Dedifferentiated amniotic fluid mesenchymal stem cell (primary cell): ENCODE results near the gene RUNX1.
"Not testable (repeated sequence)": the region's sequence is repeated elsewhere in the genome, so short reads cannot be mapped to it uniquely, and the experiment has no call there.

Experiments
- DNase-seq: peaks from one replicate; pipeline ENCODE4 v3.0.0-alpha.2; 2016; ENCODE audit errors: extremely low spot score

The RUNX1 gene

GRCh38 chr21:34969423-34970166 is 79.5 kb downstream of the RUNX1 start:
- DNase-seq = no peak

GRCh38 chr21:34968414-34969333 is 80.4 kb downstream of the RUNX1 start:
- DNase-seq = no peak

- DNase-seq = no peak
Measured at GRCh38 chr21:34967509-34968289, 81.4 kb downstream of the RUNX1 start.

- DNase-seq = not testable (repeated sequence)
Measured at GRCh38 chr21:34966881-34967280, 82.2 kb downstream of the RUNX1 start.

- DNase-seq = no peak
Measured at GRCh38 chr21:34965200-34966174, 83.6 kb downstream of the RUNX1 start.

- no peak for DNase-seq
Measured at GRCh38 chr21:34962586-34963222, 86.4 kb downstream of the RUNX1 start.

GRCh38 chr21:34962136-34962535 is 87.0 kb downstream of the RUNX1 start:
- no peak for DNase-seq

- no peak for DNase-seq
Measured at GRCh38 chr21:34960687-34961086, 88.4 kb downstream of the RUNX1 start.

GRCh38 chr21:34959607-34960006 is 89.5 kb downstream of the RUNX1 start:
- DNase-seq = no peak

GRCh38 chr21:34958040-34958439 is 91.1 kb downstream of the RUNX1 start:
- no peak for DNase-seq

GRCh38 chr21:34956416-34957316 is 92.4 kb downstream of the RUNX1 start:
- no peak for DNase-seq

GRCh38 chr21:34953950-34954349 is 95.2 kb downstream of the RUNX1 start:
- no peak for DNase-seq

- no peak for DNase-seq
Measured at GRCh38 chr21:34952701-34953100, 96.4 kb downstream of the RUNX1 start.

GRCh38 chr21:34951868-34952267 is 97.2 kb downstream of the RUNX1 start:
- DNase-seq = not testable (repeated sequence)

GRCh38 chr21:34950980-34951379 is 98.1 kb downstream of the RUNX1 start:
- DNase-seq = no peak

GRCh38 chr21:34949499-34949898 is 99.6 kb downstream of the RUNX1 start:
- DNase-seq = no peak

- no peak for DNase-seq
Measured at GRCh38 chr21:34949030-34949429, 100.1 kb downstream of the RUNX1 start.

GRCh38 chr21:34948157-34948556 is 100.9 kb downstream of the RUNX1 start:
- no peak for DNase-seq

- no peak for DNase-seq
Measured at GRCh38 chr21:34946916-34947534, 102.1 kb downstream of the RUNX1 start.
